HepG2 (cell line): ENCODE measurements around the gene IQCK. TPM values are rescaled to one million over a fixed set of nuclear protein-coding genes. Genes with fewer than 3 reads are reported as not detected.

Experiments
- ATAC-seq: fragments of 200-7000 bp; cut with Tn5 transposase; 3 replicates; pipeline ENCODE4 v1.9.1; 2020; ENCODE audit warnings: mild to moderate bottlenecking, moderate library complexity
- BruUV-seq: library from RNA; stranded (reverse); fragments of 400-500 nt; replicated peaks from 2 replicates; lab custom pipeline; 2021; lab: Mats Ljungman, UMichigan
- CTCF ChIA-PET: fragments of 300-600 bp; formaldehyde crosslinking; extraction: SDS; loops from one replicate; lab custom pipeline; 2021; ENCODE audit warnings: low total read pairs, inconsistent platforms, low intra/inter-chr PET ratio; lab: Yijun Ruan, JAX
- POLR2A ChIA-PET: fragments of 350-600 bp; sonication (Branson Sonifier 250); formaldehyde crosslinking; loops from one replicate; lab custom pipeline; 2020; ENCODE audit warnings: antibody characterized with exemption, inconsistent platforms; lab: Yijun Ruan, JAX
- DNase-seq: peaks from one replicate; pipeline ENCODE4 v3.0.0-alpha.2; 2015; ENCODE audit warnings: low spot score
- FAIRE-seq: peaks from 3 replicates; lab custom pipeline; 2011; peaks lifted over from hg19 to GRCh38; lab: Jason Lieb, UNC
- H2AFZ ChIP-seq: one replicate; pipeline ENCODE4 v1.6.1; 2011; ENCODE audit warnings: low read length, inconsistent platforms
- H3K27ac ChIP-seq: fragments of 300-600 bp; 3 replicates; pipeline ENCODE4 v1.8.0; 2011; ENCODE audit warnings: mixed run types, mild to moderate bottlenecking, mixed read lengths, low read length, inconsistent platforms; ENCODE audit not compliant: insufficient read depth; ENCODE audit errors: extremely low read length
- H3K27me3 ChIP-seq, 2 experiments: fragments of 200-600 bp in 1 of 2; 2 replicates in 1 of 2; 3 replicates in 1 of 2; pipeline versions ENCODE4 v1.6.0 to v1.8.0; 2011; ENCODE audit warnings: low read length in 2 of 2, mild to moderate bottlenecking in 2 of 2, moderate library complexity in 2 of 2, inconsistent platforms in 1 of 2; ENCODE audit not compliant: insufficient read depth in 2 of 2, control insufficient read depth in 1 of 2
- H3K36me3 ChIP-seq, 2 experiments: fragments of 200-600 bp in 1 of 2; replicated peaks in 1 of 2; 2 replicates in 1 of 2; 3 replicates in 1 of 2; pipeline versions ENCODE4 v1.5.1 to v1.8.0; 2011; ENCODE audit warnings: low read length in 2 of 2, inconsistent platforms in 1 of 2; ENCODE audit not compliant: insufficient read depth in 2 of 2, control insufficient read depth in 1 of 2
- H3K4me1 ChIP-seq: 2 replicates; pipeline ENCODE4 v1.5.1; 2012; ENCODE audit warnings: low read length, inconsistent platforms; ENCODE audit not compliant: insufficient read depth
- H3K4me2 ChIP-seq: 2 replicates; pipeline ENCODE4 v1.6.0; 2011; ENCODE audit warnings: low read depth, low read length, inconsistent platforms
- H3K4me3 ChIP-seq, 3 experiments: fragments of 200-600 bp in 1 of 3; sonication (generic), shearing (Covaris generic) in 1 of 3; replicated peaks in 1 of 3; 2 replicates each; pipeline ENCODE4 v1.5.1; 2011 to 2016; ENCODE audit warnings: low read length in 3 of 3, inconsistent platforms in 2 of 3, low read depth in 2 of 3, mild to moderate bottlenecking in 2 of 3, control low read depth in 1 of 3, mixed read lengths in 1 of 3; ENCODE audit not compliant: insufficient read depth in 1 of 3
- H3K79me2 ChIP-seq: one replicate; pipeline ENCODE4 v1.6.1; 2011; ENCODE audit warnings: low read length, inconsistent platforms; ENCODE audit not compliant: insufficient read depth
- H3K9ac ChIP-seq: 2 replicates; pipeline ENCODE4 v1.6.0; 2011; ENCODE audit warnings: mild to moderate bottlenecking, low read depth, low read length, inconsistent platforms; ENCODE audit not compliant: insufficient read depth
- H3K9me3 ChIP-seq: 2 replicates; pipeline ENCODE4 v1.5.1; 2012; ENCODE audit warnings: mild to moderate bottlenecking, low read length
- H4K20me1 ChIP-seq: 2 replicates; pipeline ENCODE4 v1.6.0; 2011; ENCODE audit warnings: inconsistent platforms, mild to moderate bottlenecking, low read length, moderate library complexity; ENCODE audit not compliant: insufficient read depth
- POLR2A ChIP-seq, 2 experiments: IDR thresholded peaks; 2 replicates each; pipeline ENCODE4 v1.6.1; 2011; ENCODE audit warnings: low read depth in 2 of 2, low read length in 2 of 2, mild to moderate bottlenecking in 1 of 2, moderate library complexity in 1 of 2; ENCODE audit not compliant: insufficient read depth in 1 of 2
- POLR2AphosphoS5 ChIP-seq: IDR thresholded peaks from 2 replicates; pipeline ENCODE4 v1.6.1; 2012; ENCODE audit warnings: low read depth, low read length
- POLR2G ChIP-seq: fragments of 200-400 bp; formaldehyde crosslinking; IDR thresholded peaks from 2 replicates; pipeline ENCODE4 v1.6.1; 2018; ENCODE audit warnings: mild to moderate bottlenecking, low read depth, low read length, moderate library complexity
- RBM22 ChIP-seq: fragments of 200-400 bp; formaldehyde crosslinking; optimal IDR thresholded peaks from 2 replicates; pipeline ENCODE3; 2017; ENCODE audit warnings: mild to moderate bottlenecking, low read length, moderate library complexity
- SMYD3 ChIP-seq: sonication (generic); formaldehyde crosslinking; IDR thresholded peaks from 2 replicates; pipeline ENCODE4 v1.8.1; 2023; ENCODE audit warnings: mild to moderate bottlenecking, missing genetic modification reagents
- ZNF660 ChIP-seq: sonication (generic); formaldehyde crosslinking; IDR thresholded peaks from 2 replicates; pipeline ENCODE4 v1.5.1; 2020; ENCODE audit warnings: mild to moderate bottlenecking, low read depth, missing genetic modification reagents, borderline replicate concordance
- WGBS: methylation state at CpG from one replicate; pipeline ENCODE4 v1.1.6; 2017; ENCODE audit warnings: low lambda C conversion rate; 5-methylcytosine and 5-hydroxymethylcytosine counted together
- in situ Hi-C: cut with HindIII; loops from 2 replicates; pipeline ENCODE4 v1.10.0; 2017; ENCODE audit warnings: low pct_unique_long_range_greater_than_20kb; ENCODE audit not compliant: extremely low pct_ligation_motif_present
- intact Hi-C: fragments of 100-400 bp; cut with micrococcal nuclease; formaldehyde crosslinking; loops from one replicate; pipeline ENCODE4 v1.10.0; 2022; ENCODE audit not compliant: unreplicated experiment
- polyA plus RNA-seq, 8 experiments: library from polyadenylated mRNA; depleted of rRNA in 3 of 8; stranded (reverse) in 7 of 8; unstranded in 1 of 8; fragments of >200 nt; fragmentation: Illumina TruSeq in 4 of 8; extraction: Trizol in 4 of 8; gene quantifications; 2 replicates each; pipeline versions ENCODE4 v1.2.1 to v1.2.3, GENCODE V29; 2011 to 2016; ENCODE audit warnings: low read depth in 4 of 8, missing spikeins in 1 of 8, mixed read lengths in 1 of 8; ENCODE audit not compliant: insufficient read depth in 1 of 8
- total RNA-seq, 5 experiments: library from RNA; depleted of rRNA; stranded (reverse); fragments of >200 nt; fragmentation: Illumina TruSeq; extraction: Trizol; gene quantifications; 2 replicates each; pipeline ENCODE4 v1.2.3, GENCODE V29; 2016; ENCODE audit warnings: low read depth in 1 of 5
- TF ChIP-seq, protein P1 (sequence below): sonication (generic); formaldehyde crosslinking; IDR thresholded peaks from 2 replicates; pipeline ENCODE4 v1.5.0; 2020; ENCODE audit warnings: missing genetic modification reagents, mild to moderate bottlenecking, borderline replicate concordance

The IQCK gene
- total and polyA plus RNA-seq, 2 of the 13 experiments (the other 11 are each of a cell fraction or from before 2014, with no cell fraction given): 5.1 to 7.3 TPM

- no peaks in the 10 kb centered on the region for H3K27me3 ChIP-seq
- in situ Hi-C loops: no loop called here
- ChIA-PET POLR2A (interaction anchor here (2.7 kb wide), 1 partner anchor 19 kb away, joined by 12 read pairs; the partner anchor contains the start of genes IQCK and KNOP1), CTCF (no interaction called here)
- no peak for FAIRE-seq
- H3K9ac ChIP-seq: no peak overlapping the region
- H4K20me1 ChIP-seq: peaks cover 4% of the 10 kb centered on the region; the same call in 1 of the 2 replicates
- TF ChIP-seq POLR2G (peak; percentile 47; the same call in 1 of the 2 replicates), ZNF660 (CRISPR knock-in tag) (no peak), RBM22 (peak; percentile 25), SMYD3 (CRISPR knock-in tag) (no peak), POLR2A (IDR thresholded peaks at IDR 0.05; ENCODE audit: insufficient read depth in 1 of 2, low read depth in 2 of 2, low read length in 2 of 2) (0 out of 4 replicates have a peak, but pooled peaks of 1 of the 2 experiments have one; percentile 32), POLR2AphosphoS5 (0 out of 2 replicates have a peak, but pooled peaks have one; percentile 29)
- TF ChIP-seq, protein P1, sequence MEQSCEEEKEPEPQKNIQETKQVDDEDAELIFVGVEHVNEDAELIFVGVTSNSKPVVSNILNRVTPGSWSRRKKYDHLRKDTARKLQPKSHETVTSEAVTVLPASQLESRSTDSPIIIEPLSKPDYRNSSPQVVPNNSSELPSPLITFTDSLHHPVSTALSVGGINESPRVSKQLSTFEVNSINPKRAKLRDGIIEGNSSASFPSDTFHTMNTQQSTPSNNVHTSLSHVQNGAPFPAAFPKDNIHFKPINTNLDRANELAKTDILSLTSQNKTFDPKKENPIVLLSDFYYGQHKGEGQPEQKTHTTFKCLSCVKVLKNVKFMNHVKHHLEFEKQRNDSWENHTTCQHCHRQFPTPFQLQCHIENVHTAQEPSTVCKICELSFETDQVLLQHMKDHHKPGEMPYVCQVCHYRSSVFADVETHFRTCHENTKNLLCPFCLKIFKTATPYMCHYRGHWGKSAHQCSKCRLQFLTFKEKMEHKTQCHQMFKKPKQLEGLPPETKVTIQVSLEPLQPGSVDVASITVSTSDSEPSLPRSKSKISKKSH (CRISPR knock-in tag): peak; percentile 16; the same call in 1 of the 2 replicates
- intact Hi-C loops: no loop called here
- no peak for DNase-seq
- BruUV-seq: TSS peak; percentile 7
- H2AFZ ChIP-seq: no peak overlapping the region
- no peaks in the 10 kb centered on the region for H3K9me3 ChIP-seq
- H3K79me2 ChIP-seq: no peaks in the 10 kb centered on the region
- no peak for ATAC-seq
- no peak overlapping the region for H3K4me2 ChIP-seq
- no peak overlapping the region for H3K27ac ChIP-seq
- peaks cover 20% of the 10 kb centered on the region for H3K4me1 ChIP-seq
- peaks cover 7 to 18% of the 10 kb centered on the region in 2 experiments; a peak in 3 of 5 replicates for H3K36me3 ChIP-seq
- no peak overlapping the region for H3K4me3 ChIP-seq
- WGBS: 96% methylated on average over 19 of the region's 19 CpGs
These were observed 19.3 kb upstream of the IQCK start for GRCh38 chr16:19698480-19699465.
